HG03025 (cell line): ENCODE data around the gene TAF1B.

Experiments
- ATAC-seq: cut with Tn5 transposase; IDR thresholded peaks from one replicate; pipeline ENCODE4 v1.9.1; 2021; ENCODE audit warnings: mild to moderate bottlenecking, moderate library complexity; ENCODE audit not compliant: unreplicated experiment, low FRiP score

TAF1B gene

GRCh38 chr2:9981655-9982054 is 138.4 kb downstream of the TAF1B start:
- no peak for ATAC-seq

- no peak for ATAC-seq
Observed at GRCh38 chr2:9982248-9982647, 139.0 kb downstream of the TAF1B start.

- ATAC-seq, result no peak
Observed at GRCh38 chr2:9982891-9983290, 139.6 kb downstream of the TAF1B start.

- no peak for ATAC-seq
Observed at GRCh38 chr2:9983401-9984216, 140.3 kb downstream of the TAF1B start.
